Mesothelial cell of epicardium (in vitro differentiated cells): ENCODE measurements around the gene PRSS33. TPM values are rescaled to one million over a fixed set of nuclear protein-coding genes. Genes with fewer than 3 reads are reported as not detected.

Source experiments
- DNase-seq, 2 experiments: peaks; one replicate each; pipeline ENCODE4 v3.0.0; 2021; ENCODE audit warnings: low spot score in 2 of 2; ENCODE audit not compliant: unreplicated experiment in 2 of 2
- H3K27ac Mint-ChIP-seq: 2 replicates; pipeline ENCODE4 v1.8.0; 2021; ENCODE audit warnings: mixed read lengths
- H3K27me3 Mint-ChIP-seq: 2 replicates; pipeline ENCODE4 v1.8.0; 2021; ENCODE audit warnings: low read depth, mixed read lengths
- H3K36me3 Mint-ChIP-seq: 2 replicates; pipeline ENCODE4 v1.8.0; 2021; ENCODE audit warnings: mixed read lengths
- H3K4me1 Mint-ChIP-seq: 2 replicates; pipeline ENCODE4 v1.8.0; 2021; ENCODE audit warnings: mixed read lengths
- H3K4me3 Mint-ChIP-seq: 2 replicates; pipeline ENCODE4 v1.8.0; 2021; ENCODE audit warnings: mild to moderate bottlenecking, moderate library complexity, mixed read lengths
- H3K9me3 Mint-ChIP-seq: 2 replicates; pipeline ENCODE4 v1.8.0; 2021; ENCODE audit warnings: mixed read lengths
- total RNA-seq: library from RNA; stranded (reverse); gene quantifications from 3 replicates; pipeline ENCODE4 v1.2.1, GENCODE V29; 2021
- TF ChIP-seq, protein P1 (sequence below): fragments of 200-600 bp; sonication (generic); IDR thresholded peaks from one replicate; pipeline ENCODE4 v1.5.0; 2021; ENCODE audit warnings: antibody characterized with exemption; ENCODE audit not compliant: unreplicated experiment

PRSS33 gene
- total RNA-seq, 1 donor from 2014 or later = not detected

DNA sequence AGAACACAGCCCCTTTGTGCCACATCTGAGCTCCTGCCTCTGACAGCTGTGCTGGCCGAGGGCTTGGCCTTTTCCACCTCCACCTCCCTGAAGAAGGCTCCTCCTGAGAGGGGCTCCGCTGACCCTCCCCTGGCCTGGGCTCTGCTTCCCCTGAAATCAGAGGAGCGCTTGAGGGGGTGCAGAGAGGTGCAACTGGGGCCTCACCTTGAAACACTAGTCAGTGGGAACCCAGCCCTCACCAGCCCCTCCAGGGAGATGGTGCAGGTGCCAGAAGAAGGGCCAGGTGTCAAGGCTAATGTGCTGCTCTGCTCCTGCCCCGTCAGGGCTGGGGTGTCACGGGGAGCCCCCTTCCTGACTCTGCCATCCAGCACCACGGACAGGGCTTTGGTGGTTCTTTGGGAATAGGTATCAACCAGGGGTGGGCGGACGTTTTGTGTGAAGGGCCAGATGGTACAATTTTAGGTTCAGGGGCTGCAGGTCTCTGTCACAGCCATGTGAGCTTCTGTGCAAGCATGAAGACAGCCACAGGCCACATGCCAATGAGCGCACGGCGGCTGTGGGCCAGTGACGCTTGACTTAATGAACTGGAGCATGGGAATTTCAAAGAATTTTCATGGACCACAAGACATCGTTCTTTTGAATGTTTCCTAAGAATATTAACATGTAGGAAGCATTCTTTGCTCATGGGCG lies 40.6 kb upstream of the PRSS33 start:
- H3K27me3 Mint-ChIP-seq = peaks cover 9% of the 10 kb centered on the region
- TF ChIP-seq, protein P1, sequence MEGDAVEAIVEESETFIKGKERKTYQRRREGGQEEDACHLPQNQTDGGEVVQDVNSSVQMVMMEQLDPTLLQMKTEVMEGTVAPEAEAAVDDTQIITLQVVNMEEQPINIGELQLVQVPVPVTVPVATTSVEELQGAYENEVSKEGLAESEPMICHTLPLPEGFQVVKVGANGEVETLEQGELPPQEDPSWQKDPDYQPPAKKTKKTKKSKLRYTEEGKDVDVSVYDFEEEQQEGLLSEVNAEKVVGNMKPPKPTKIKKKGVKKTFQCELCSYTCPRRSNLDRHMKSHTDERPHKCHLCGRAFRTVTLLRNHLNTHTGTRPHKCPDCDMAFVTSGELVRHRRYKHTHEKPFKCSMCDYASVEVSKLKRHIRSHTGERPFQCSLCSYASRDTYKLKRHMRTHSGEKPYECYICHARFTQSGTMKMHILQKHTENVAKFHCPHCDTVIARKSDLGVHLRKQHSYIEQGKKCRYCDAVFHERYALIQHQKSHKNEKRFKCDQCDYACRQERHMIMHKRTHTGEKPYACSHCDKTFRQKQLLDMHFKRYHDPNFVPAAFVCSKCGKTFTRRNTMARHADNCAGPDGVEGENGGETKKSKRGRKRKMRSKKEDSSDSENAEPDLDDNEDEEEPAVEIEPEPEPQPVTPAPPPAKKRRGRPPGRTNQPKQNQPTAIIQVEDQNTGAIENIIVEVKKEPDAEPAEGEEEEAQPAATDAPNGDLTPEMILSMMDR = no peak
- H3K9me3 Mint-ChIP-seq = no peaks in the 10 kb centered on the region
- H3K27ac Mint-ChIP-seq = no peak overlapping the region
- H3K4me1 Mint-ChIP-seq = no peaks in the 10 kb centered on the region
- no peaks in the 10 kb centered on the region for H3K36me3 Mint-ChIP-seq
- no peak for DNase-seq
- H3K4me3 Mint-ChIP-seq = no peak overlapping the region

DNA sequence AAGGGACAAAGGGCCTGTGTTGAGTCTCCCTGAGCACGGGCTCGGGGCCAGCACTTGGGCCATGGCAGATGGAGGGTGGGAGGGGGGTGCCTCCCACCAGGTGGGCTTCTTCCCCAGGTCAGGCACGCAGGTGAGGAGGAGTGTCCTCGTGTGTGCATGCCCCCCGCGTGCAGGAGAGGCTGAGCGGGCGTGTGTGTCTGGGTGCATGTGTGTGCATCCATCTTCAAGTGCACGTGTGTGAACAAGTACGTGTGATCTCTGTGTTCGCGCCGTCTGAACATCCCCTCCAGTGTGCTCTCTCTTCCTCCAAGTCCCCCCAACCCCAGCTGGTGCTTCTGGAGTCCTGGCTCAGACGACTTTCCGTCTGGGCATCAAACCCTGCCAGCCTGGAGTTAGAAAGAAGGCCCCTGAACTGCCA lies 40.0 kb upstream of the PRSS33 start:
- no peak for DNase-seq
- Mint-ChIP-seq H3K9me3 (no peaks in the 10 kb centered on the region), H3K36me3 (no peaks in the 10 kb centered on the region), H3K27me3 (peaks cover 4% of the 10 kb centered on the region), H3K4me1 (no peaks in the 10 kb centered on the region), H3K27ac (no peak overlapping the region), H3K4me3 (no peak overlapping the region)
- TF ChIP-seq, protein P1 = no peak

DNA sequence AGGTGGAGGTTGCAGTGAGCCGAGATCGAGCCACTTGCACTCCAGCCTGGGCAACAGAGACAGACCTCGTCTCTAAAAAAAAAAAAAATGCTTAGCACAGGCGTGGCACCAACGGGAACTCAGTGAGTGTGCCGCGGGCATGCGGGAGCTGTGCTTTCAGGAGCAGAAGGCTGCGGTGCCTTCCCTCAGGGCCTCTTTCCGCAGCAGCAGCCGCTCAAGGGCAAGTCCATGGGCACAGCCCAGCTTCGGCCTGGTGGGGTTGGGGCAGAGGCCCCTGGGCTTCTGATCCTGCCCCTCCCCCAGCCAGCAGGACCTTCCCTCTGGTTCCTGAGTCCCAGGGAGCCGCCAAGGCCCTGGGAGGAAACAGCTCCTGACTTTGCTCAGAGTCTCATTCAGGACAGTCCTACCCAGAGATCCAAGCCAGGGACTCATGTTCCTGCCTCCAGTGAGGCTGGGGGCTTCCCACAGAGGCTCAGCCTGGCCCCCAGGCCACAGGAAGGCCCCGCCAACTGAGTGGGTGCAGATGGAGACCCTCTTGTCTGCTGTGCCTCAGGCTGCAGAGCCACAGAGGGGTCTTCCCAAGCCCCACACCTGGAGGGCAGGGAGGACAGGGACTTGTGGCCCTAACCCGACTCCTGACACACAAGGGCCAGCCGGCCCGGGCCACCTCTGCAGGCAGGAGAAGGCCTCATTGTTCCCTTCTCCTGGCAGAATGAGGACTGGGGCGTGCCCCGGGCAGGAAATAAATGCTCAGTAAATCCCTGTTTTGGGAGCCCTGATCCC lies 39.4 kb upstream of the PRSS33 start:
- H3K4me3 Mint-ChIP-seq = no peak overlapping the region
- TF ChIP-seq, protein P1 = no peak
- no peak for DNase-seq
- H3K27me3 Mint-ChIP-seq = peaks cover 6% of the 10 kb centered on the region
- H3K4me1 Mint-ChIP-seq = no peaks in the 10 kb centered on the region
- H3K36me3 Mint-ChIP-seq = no peaks in the 10 kb centered on the region
- H3K9me3 Mint-ChIP-seq = no peaks in the 10 kb centered on the region
- H3K27ac Mint-ChIP-seq = no peak overlapping the region

DNA sequence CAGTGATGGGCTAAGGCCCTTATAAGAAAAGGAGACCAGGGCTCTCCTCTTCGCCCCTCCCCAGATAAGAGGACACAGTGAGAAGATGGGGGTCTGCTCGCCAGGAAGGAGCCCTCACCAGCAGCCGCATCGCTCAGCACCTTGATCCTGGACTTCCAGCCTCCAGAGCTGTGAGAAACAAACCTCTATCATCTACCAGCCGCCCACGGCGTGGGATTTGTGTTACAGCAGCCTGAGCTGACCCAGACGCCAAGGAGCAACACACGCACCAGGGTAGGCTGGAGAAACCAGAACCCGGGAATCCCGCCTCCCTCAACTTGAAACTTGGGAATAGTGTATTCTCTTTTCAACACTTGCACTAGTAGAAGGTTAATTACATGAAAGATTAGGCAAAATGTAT lies 38.5 kb upstream of the PRSS33 start:
- TF ChIP-seq, protein P1 = no peak
- Mint-ChIP-seq H3K36me3 (no peaks in the 10 kb centered on the region), H3K4me3 (no peak overlapping the region), H3K4me1 (no peaks in the 10 kb centered on the region), H3K9me3 (no peaks in the 10 kb centered on the region), H3K27me3 (peaks cover 6% of the 10 kb centered on the region), H3K27ac (no peak overlapping the region)
- DNase-seq = no peak

DNA sequence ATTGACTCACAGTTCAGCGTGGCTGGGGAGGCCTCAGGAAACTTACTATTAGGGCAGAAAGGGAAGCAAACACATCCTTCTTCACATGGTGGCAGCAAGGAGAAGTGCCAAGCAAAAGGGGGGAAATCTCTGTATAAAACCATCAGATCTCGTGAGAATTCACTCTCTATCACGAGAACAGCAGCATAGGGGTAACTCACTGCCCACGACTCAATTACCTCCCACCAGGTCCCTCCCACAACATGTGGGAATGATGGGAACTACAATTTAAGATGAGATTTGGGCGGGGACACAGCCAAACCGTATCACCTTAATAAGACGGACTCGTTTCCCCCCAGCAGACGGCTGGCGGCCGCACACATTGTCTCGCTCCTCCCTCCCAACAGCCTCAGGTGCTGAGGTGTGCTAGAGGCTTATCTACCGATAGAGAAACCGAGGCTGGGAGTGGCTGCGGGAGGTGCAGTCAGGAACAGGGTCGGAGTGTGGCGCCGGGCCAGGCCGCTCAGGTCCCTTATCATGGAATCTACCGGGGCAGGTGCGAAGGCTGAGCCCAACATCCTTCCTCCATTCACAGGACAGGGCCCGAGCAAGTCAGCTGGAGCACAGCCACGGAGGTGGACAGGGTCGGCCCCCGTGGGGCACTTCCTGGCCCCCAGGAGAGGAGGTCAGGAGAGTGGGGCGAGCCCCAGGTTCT lies 37.8 kb upstream of the PRSS33 start:
- Mint-ChIP-seq H3K9me3 (no peaks in the 10 kb centered on the region), H3K4me3 (no peak overlapping the region), H3K27me3 (peaks cover 6% of the 10 kb centered on the region), H3K36me3 (no peaks in the 10 kb centered on the region), H3K27ac (no peak overlapping the region), H3K4me1 (no peaks in the 10 kb centered on the region)
- no peak for DNase-seq
- TF ChIP-seq, protein P1 = no peak
